ENCODE results near the gene ZNRF1.

ZNRF1 gene

DNA sequence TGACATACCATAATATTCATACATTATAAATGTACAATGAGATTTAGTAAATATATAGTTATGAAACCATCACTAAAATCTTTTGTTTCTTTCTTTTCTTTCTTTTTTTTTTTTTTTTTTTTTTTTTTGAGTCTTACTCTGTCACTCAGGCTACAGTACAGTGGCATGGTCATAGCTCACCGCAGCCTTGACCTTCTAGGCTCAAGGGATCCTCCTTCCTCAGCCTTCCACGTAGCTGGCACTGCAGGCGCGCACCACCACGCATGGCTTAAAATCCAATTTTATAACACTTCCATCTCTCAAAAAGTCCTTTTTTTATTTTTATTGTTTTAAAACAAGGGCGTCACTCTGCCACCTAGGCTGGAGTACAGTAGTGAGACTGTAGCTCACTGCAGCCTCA is 41.1 kb downstream of the ZNRF1 start:
- TF ChIP-seq, protein P1, sequence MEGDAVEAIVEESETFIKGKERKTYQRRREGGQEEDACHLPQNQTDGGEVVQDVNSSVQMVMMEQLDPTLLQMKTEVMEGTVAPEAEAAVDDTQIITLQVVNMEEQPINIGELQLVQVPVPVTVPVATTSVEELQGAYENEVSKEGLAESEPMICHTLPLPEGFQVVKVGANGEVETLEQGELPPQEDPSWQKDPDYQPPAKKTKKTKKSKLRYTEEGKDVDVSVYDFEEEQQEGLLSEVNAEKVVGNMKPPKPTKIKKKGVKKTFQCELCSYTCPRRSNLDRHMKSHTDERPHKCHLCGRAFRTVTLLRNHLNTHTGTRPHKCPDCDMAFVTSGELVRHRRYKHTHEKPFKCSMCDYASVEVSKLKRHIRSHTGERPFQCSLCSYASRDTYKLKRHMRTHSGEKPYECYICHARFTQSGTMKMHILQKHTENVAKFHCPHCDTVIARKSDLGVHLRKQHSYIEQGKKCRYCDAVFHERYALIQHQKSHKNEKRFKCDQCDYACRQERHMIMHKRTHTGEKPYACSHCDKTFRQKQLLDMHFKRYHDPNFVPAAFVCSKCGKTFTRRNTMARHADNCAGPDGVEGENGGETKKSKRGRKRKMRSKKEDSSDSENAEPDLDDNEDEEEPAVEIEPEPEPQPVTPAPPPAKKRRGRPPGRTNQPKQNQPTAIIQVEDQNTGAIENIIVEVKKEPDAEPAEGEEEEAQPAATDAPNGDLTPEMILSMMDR (IDR thresholded peaks at IDR 0.05; ENCODE audit: extremely low read depth, missing control alignments): no peak
- DNase-seq (ENCODE audit: low spot score): no peak

- TF ChIP-seq, protein P1 (IDR thresholded peaks at IDR 0.05; ENCODE audit: extremely low read depth, missing control alignments): no peak
- no peak for DNase-seq (ENCODE audit: low spot score)
These were observed 43.8 kb downstream of the ZNRF1 start for GRCh38 chr16:75042426-75043174.

DNA sequence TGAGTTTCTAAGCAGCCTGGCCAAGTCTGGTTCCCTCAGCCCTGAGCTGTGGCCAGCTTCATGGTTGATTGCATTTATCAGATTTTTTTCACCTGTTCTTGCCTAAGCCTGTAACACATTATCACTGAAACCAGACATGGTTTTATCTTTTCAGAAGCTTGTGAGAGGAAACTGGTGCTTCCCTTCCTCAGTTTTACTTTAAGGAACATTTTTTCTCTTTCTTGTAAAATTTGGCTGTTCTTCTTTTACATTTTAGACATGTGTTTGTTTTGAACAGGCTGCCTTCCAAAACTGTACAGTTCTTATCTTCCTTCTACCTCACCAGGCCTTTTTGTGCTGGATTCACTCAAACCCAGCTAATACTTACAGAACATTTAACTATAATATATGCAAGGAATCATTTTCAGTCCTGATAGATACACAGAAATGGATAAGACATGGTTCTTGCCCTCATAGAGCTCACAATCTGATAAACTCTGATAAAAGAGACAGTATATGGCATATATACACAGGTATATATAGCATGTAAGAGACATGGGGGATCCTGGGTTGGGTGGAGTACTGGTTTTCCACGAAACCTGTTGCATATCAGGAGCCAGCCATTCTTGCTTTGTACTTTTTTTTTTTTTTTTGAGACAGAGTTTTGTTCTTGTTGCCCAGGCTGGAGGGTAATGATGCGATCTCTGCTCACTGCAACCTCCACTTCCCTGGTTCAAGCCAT is 44.5 kb downstream of the ZNRF1 start:
- TF ChIP-seq, protein P1 (IDR thresholded peaks at IDR 0.05; ENCODE audit: extremely low read depth, missing control alignments): no peak
- peak; percentile 32 for DNase-seq (ENCODE audit: low spot score)

GRCh38 chr16:75044800-75045361 is 46.1 kb downstream of the ZNRF1 start:
- DNase-seq (ENCODE audit: low spot score): no peak
- TF ChIP-seq, protein P1 (IDR thresholded peaks at IDR 0.05; ENCODE audit: extremely low read depth, missing control alignments): no peak

- TF ChIP-seq, protein P1 (IDR thresholded peaks at IDR 0.05; ENCODE audit: extremely low read depth, missing control alignments): no peak
- no peak for DNase-seq (ENCODE audit: low spot score)
These were observed 46.6 kb downstream of the ZNRF1 start for GRCh38 chr16:75045424-75045823.

DNA sequence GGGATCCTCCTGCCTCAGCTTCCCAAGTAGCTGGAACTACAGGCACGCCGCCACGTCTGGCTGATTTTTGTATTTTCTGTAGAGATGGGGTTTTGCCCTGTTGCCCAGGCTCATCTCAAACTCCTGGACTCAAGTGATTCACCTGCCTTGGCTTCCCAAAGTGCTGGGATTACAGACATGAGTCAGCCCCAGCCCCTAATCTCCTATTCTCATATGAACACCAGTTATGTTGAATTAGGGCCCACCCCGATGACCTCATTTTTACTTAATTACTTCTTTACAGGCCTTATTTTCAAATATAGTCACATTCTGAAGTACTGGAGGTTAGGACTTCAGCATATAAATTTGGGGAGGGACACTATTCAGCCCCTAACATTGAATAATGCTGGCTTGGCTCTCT is 49.2 kb downstream of the ZNRF1 start:
- no peak for DNase-seq (ENCODE audit: low spot score)
- TF ChIP-seq, protein P1 (IDR thresholded peaks at IDR 0.05; ENCODE audit: extremely low read depth, missing control alignments): no peak

- no peak for DNase-seq (ENCODE audit: low spot score)
- TF ChIP-seq, protein P1 (IDR thresholded peaks at IDR 0.05; ENCODE audit: extremely low read depth, missing control alignments): no peak
These were observed 49.7 kb downstream of the ZNRF1 start for GRCh38 chr16:75048530-75048929.

Data from GM20000 (cell line).